COLO829 (cell line): ENCODE results near the gene MRPS14.
A peak's percentile ranks its signal among the peaks of the same experiment; 100 is the strongest.

Source experiments
- DNase-seq: peaks from one replicate; pipeline ENCODE4 v3.0.0; 2012; ENCODE audit warnings: low spot score

MRPS14 gene

GRCh38 chr1:175019524-175019923 is 3.7 kb downstream of the MRPS14 start:
- DNase-seq: no peak

DNA sequence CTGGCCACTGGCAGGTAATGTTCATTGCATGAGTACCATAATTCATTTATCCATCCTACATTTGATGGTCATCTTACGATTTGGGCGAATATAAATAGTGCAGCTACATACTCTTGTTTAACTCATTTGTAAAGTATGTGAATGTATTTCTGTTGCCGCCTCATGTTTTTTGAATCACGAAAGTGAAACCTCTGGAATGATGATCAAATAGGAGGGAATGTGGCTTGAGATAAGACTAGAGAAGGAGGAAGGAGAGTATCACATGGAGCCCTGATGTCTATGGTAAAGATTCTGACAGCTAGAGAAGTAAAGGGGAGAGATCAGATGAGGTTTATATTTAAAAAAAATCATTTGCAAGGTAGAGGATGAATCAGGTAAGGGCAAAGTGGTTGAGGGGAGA is 8.0 kb downstream of the MRPS14 start:
- no peak for DNase-seq

GRCh38 chr1:175013445-175013844 is 9.8 kb downstream of the MRPS14 start:
- DNase-seq: no peak

- DNase-seq: no peak
Observed at GRCh38 chr1:175009532-175009931, 13.7 kb downstream of the MRPS14 start.

DNA sequence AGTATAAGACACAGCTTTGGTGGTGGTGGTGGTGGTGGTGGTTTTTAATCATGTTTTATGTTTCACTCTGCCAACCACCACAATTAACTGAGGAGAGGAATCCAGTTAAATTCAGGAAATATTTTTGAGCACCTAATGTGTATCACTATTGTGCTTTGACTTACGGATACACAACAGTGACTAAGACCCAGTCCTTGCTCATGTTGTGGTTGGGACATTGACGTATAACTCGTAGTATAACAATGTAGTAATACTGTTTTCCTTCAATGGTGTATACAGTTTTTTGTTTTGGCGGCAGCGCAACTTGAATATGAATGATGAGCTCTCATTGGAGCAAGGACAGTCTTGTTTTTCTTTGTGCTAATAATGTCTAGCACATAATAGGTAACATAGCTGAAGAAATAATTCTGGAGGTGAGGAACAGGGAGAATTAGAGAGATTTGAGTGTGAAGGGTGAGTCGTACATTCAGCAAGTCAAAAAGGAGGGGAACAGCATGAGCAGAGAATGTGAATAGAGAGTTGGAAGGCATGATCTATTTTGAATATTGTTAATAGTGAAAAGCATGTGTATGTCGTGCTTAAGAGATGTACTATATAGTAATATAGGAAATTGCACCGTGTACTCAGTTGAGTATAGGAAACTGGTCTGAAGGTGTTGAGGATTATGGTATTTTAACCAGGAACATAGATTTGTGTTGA is 18.0 kb downstream of the MRPS14 start:
- DNase-seq: no peak

DNA sequence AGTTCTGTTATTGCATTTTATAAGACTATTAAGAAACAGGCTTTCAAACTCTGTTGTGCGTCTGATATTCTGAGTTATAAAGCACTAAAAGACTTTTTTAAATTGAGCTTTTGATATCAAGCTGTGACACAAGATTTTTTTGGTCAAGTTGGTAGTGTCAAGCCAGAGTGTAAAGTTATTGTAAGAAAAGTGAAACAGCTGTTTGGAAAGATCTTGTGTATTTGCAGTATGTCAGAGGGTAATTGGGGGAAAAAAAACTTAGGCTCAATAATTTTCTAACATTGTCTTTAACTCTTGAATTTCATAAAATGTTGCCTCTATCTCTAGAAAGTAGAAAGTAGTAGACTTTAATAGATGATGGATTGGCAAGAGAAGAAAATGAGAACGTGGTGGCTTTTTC is 19.7 kb downstream of the MRPS14 start:
- DNase-seq: no peak

DNA sequence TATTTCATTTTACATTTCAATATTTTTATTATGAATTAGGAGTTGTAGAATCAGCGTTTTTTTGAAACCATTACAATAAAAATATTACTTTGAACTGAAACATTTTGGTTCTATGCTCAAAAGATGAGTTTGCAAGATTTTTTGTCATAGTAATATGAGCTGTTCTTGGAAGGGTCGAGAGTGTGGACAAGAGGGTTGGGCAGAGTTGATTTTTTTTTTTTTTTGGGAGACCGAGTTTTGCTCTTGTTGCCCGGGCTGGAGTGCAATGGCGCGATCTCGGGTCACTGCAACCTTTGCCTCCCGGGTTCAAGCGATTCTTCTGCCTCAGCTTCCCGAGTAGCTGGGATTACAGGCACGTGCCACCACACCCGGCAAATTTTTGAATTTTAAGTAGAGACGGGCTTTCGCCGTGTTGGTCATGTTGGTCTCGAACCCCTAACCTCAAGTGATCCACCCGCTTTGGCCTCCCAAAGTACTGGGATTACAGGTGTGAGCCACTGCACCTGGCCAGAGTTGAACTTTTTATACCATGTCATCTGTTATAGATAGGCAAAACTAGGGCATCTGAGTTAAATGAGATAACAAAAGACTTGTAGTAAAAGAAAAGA is 20.2 kb downstream of the MRPS14 start:
- DNase-seq: no peak

- no peak for DNase-seq
Observed at GRCh38 chr1:175000697-175001187, 22.5 kb downstream of the MRPS14 start.

DNA sequence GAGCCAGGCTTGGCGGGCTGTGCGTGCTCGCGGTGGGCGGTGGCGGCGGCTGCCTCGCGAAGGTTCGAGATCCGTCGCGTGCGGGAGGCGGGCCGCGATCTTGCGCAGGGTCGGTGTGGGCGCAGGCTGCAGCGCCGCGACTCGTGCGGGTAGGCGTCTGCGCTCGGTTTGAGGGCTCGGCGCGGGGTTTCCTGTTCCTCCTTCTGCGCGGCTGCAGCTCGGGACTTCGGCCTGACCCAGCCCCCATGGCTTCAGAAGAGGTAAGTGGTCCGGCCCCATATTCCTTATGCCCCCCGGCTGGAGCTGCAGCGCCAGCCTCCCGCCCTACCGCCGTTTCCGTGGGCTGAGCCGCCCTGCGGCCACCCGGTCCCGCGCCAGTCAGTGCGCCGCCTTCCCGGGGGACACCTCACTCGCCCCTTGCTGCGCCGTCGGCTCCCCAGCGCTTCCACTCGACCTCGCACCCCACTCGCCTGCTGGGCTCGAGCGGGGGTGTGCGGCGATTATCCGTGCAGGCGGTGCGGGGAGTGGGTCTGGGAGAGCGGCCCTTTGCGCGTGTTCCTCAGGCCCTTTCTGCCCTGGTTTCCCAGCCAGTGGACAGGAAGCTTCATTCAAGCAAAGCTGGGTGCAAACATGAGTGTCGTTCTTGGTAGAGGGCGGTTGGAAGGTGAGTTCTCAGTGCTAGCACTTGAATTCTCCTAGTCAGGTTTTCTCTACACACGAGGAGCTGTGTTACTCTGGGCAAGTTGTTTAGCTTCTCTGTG is 23.1 kb downstream of the MRPS14 start, which contains the start of gene CACYBP:
Gene CACYBP, plus strand, starts transcription at position 12 of the 761 bp plus-strand sequence. Its CDS starts 234 bp downstream, at position 246.
- peak; percentile 36 for DNase-seq

GRCh38 chr1:174999216-174999935 is 23.8 kb downstream of the MRPS14 start:
- peak; percentile 100 for DNase-seq

DNA sequence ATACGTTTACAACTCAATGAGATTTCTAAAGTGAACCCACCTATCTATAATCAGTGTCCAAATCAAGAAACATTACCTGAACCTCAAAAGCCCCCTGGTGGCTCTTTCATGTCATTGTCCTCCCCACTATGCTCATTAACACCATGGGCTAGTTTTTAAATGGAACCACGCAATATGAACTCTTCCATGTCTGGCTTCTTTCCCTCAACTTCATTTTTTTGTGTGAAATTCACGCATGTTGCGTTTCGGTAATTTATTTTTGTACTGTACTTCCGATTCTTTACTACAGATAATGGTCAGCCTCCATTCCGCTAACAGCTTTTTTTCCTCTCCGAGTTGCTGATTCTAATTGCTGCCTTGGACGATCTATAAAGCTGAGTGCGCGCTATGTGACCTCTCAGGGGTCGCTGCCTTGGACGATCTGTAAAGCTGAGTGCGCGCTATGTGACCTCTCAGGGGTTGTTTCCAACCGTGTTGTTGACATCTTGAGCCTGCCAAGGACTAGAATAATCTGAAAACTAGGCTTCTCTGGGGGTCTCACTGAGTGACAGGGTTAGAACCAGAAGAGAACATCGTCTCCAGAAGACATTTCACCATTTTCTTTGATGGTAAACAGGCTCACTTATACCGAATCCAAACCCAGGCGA is 24.5 kb downstream of the MRPS14 start:
- peak; percentile 67 for DNase-seq

DNA sequence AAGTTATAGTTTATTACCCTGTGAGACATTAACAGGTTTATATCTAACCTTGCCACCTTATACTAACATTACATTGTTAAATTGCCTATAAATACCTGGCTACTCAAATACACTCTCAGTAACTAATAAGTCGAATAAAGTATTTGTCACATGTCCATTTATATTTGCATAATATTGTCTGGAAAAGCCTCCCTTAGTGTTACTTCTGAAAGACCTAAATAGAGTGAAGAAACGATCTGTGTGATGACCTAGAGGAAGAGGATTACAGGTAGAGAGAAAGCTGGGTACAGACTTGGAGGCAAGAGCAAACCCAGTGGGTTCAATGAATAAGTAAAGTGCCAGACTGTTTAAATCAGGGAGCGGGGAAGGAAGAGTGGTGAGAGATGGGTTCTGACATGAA is 26.2 kb downstream of the MRPS14 start:
- no peak for DNase-seq

DNA sequence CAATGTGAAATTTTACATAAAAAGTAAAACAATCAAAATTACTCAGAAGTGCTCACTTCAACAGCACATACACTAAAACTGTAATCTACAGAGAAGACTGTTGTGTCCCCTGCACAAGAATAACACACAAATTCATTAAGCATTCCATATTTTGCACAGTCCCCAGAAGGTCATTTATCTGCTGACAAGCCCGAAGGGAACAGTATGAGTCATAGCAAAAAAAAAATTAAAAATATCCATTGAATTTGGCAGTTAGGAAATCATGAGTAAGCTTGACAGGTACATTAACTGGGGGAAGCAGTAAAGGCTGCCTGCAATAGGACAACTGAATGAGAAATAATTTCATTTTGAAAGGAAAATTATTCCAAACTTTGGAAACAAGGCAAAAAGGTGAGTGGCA is 26.7 kb downstream of the MRPS14 start:
- DNase-seq: no peak

- no peak for DNase-seq
Observed at GRCh38 chr1:174995916-174996315, 27.3 kb downstream of the MRPS14 start.

DNA sequence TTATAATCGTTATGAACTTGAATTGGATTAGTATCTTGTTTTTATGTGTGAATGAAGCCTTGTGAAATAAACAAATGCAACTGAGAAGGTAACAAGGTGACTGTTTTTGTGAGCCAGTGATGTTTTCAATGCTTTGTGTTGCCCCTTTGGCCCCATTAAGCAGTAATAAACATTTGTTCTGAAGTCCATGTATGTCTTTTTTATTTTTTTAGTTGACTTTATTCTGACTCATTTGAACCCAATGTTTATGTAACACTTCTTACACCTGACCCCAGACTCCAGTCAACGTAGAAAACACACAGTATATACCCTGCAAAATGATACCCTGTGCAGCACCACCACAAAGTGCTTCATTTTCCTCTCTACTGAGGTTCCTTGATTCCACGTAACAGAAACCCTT is 28.1 kb downstream of the MRPS14 start:
- no peak for DNase-seq

DNA sequence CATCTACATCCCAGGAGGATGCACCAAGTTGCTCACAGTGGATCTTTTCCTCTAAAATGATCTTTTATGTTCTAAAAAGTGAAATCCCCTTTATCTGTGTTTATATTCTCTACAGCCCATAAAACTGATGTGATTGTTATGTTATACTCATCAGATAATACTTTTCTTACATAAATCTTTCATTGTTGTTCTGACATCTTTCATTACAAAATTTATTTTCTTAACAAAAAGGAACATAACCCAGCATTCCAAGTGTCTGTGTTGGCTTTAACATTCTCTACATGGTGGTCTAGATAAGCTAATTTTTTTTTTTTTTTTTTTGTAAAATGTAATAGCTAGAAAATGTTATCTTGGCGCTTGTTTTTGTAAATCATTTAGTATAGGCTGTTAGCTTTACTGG is 31.8 kb downstream of the MRPS14 start:
- DNase-seq: no peak

- DNase-seq: peak; percentile 78
Observed at GRCh38 chr1:174990382-174990999, 32.7 kb downstream of the MRPS14 start.

DNA sequence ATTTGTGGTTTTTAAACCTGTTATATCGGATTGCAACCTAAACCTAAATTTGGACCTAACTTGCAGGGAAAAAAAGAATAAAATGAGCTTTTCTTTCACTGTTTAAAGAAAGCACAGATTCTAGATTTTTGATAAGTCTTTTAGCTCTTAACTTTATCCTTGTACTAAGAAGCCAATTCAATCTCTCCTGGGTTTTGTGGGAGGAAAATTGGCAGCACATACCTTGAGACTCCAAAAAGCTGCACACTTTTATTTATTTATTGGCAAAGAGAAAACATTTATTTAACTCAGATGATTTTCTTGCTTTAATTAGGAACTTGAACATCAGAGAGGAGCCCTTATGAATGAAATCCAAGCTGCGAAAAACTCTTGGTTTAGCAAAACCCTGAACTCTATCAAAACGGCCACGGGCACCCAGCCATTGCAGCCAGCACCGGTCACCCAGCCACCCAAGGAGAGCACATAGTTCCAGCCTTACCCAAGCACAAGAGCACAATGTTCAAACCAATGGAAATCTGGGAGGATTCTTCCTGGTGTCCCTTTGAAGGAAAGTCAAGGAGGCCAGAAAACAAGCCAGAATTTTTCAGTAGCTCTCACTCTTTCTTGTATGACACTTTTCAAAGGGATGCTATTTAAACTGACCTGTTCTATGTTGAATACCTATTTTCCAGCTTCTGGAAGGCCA is 33.5 kb downstream of the MRPS14 start:
- no peak for DNase-seq

DNA sequence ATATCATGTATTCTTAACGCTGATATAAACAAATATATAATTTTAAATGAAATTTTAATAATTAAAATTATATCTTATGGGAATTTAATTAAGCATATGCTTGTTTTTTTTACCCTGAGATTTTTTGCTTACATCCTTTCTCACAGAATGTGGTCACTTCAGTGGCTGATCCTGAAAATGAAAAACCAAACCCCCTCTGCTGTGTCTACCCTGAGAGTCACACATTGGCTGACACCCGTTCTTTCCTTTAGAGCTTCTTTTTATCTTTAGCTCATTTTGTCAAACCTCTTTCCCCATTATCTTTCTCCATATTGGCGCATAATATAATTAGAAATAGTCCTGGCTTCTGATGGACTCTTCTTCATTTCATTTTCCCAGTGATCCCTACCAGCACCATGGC is 34.2 kb downstream of the MRPS14 start:
- no peak for DNase-seq

GRCh38 chr1:174988539-174988938 is 34.7 kb downstream of the MRPS14 start:
- DNase-seq: no peak

DNA sequence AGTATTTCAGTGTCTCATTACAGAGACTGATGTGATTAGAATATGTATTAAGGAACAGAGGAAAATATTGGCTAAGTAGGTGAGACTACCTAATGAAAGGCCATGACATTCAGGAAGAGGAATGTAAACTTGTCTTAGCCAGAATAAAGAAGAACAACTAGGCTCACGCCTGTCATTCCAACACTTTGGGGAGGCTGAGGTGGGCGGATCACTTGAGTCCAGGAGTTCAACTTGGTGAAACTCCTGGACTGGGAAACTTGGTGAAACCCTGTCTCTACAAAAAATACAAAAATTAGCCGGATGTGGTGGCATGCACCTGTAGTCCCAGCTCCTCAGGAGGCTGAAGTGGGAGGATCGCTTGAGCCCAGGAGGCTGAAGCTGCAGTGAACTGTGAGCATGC is 38.3 kb downstream of the MRPS14 start:
- no peak for DNase-seq
